NCI-H146 treated with DMSO at 0.1 percent for 48 hours (cell line): ENCODE results near the gene VARS1.
"Not testable (repeated sequence)": the region's sequence is repeated elsewhere in the genome, so short reads cannot be mapped to it uniquely, and the experiment has no call there.

Experiments
- DNase-seq: peaks from one replicate; lab custom pipeline; 2025; ENCODE audit not compliant: unreplicated experiment; lab: John Stamatoyannopoulos, UW

VARS1 gene

GRCh38 chr6:31794866-31795615 lies 511 bp downstream of the VARS1 start:
- DNase-seq: no peak

- no peak for DNase-seq
Measured at GRCh38 chr6:31794294-31794865, 1.2 kb downstream of the VARS1 start.

- DNase-seq: not testable (repeated sequence)
Measured at GRCh38 chr6:31793927-31794245, 1.7 kb downstream of the VARS1 start.

GRCh38 chr6:31792761-31793171 lies 2.8 kb downstream of the VARS1 start:
- no peak for DNase-seq

GRCh38 chr6:31792090-31792374 lies 3.5 kb downstream of the VARS1 start:
- no peak for DNase-seq

GRCh38 chr6:31791324-31792089 lies 4.0 kb downstream of the VARS1 start:
- DNase-seq: peak; percentile 7

GRCh38 chr6:31785475-31785874 lies 10.1 kb downstream of the VARS1 start:
- DNase-seq: no peak

- DNase-seq: no peak
Measured at GRCh38 chr6:31784098-31784925, 11.2 kb downstream of the VARS1 start.

- no peak for DNase-seq
Measured at GRCh38 chr6:31782126-31782855, 13.3 kb downstream of the VARS1 start.

- no peak for DNase-seq
Measured at GRCh38 chr6:31781244-31782125, 14.1 kb downstream of the VARS1 start.

GRCh38 chr6:31780507-31781243 lies 14.9 kb downstream of the VARS1 start:
- no peak for DNase-seq

GRCh38 chr6:31779908-31780307 lies 15.6 kb downstream of the VARS1 start:
- DNase-seq: no peak

GRCh38 chr6:31778999-31779885 lies 16.3 kb downstream of the VARS1 start:
- DNase-seq: no peak

- DNase-seq: no peak
Measured at GRCh38 chr6:31778193-31778592, 17.4 kb downstream of the VARS1 start.

- no peak for DNase-seq
Measured at GRCh38 chr6:31777667-31778050, 17.9 kb downstream of the VARS1 start.

- DNase-seq: peak; percentile 50
Measured at GRCh38 chr6:31776989-31777666, 18.4 kb downstream of the VARS1 start, which contains the start of gene VWA7. TSS of gene VWA7 (minus strand) at chr6:31777328. CDS start at chr6:31776779, 549 bp downstream.

GRCh38 chr6:31776485-31776988 lies 19.0 kb downstream of the VARS1 start:
- DNase-seq: peak; percentile 36
